ENCODE data around the gene PCK1. TPM values are rescaled to one million over a fixed set of nuclear protein-coding genes. Genes with fewer than 3 reads are reported as not detected.

PCK1 gene
- total and polyA plus RNA-seq, 4 donors, result 8.9 to 532 (median 314) TPM

DNA sequence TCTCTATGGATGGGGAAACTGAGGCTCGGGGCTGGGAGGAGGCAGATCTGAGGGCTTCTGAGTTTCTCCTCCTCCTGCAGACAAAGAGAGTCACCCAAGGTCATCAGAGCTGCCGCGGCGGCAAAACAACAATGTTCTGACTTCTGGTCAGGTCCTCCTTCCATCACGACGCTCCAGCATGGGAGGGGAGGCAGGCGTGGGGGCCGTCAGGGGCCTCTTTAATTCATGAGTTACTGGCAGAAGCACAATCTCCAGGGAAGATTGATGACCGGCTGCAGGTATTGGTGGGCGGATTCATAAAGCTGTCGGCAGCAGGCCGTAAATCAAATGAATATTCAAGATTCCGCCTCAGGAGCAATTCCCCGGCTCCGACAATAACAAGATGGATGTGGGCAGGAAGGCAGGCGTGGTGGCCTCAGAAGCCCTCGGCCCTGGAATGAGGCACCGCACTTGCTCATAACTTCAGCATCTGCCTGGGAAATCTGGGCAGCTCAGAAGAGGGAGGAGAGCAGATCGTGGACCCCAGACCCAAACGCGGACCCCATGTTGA, 19.1 kb downstream of the PCK1 start:
- TF ChIP-seq, protein P1, sequence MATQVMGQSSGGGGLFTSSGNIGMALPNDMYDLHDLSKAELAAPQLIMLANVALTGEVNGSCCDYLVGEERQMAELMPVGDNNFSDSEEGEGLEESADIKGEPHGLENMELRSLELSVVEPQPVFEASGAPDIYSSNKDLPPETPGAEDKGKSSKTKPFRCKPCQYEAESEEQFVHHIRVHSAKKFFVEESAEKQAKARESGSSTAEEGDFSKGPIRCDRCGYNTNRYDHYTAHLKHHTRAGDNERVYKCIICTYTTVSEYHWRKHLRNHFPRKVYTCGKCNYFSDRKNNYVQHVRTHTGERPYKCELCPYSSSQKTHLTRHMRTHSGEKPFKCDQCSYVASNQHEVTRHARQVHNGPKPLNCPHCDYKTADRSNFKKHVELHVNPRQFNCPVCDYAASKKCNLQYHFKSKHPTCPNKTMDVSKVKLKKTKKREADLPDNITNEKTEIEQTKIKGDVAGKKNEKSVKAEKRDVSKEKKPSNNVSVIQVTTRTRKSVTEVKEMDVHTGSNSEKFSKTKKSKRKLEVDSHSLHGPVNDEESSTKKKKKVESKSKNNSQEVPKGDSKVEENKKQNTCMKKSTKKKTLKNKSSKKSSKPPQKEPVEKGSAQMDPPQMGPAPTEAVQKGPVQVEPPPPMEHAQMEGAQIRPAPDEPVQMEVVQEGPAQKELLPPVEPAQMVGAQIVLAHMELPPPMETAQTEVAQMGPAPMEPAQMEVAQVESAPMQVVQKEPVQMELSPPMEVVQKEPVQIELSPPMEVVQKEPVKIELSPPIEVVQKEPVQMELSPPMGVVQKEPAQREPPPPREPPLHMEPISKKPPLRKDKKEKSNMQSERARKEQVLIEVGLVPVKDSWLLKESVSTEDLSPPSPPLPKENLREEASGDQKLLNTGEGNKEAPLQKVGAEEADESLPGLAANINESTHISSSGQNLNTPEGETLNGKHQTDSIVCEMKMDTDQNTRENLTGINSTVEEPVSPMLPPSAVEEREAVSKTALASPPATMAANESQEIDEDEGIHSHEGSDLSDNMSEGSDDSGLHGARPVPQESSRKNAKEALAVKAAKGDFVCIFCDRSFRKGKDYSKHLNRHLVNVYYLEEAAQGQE (IDR thresholded peaks at IDR 0.05), result no peak
- TF ChIP-seq JUND (IDR thresholded peaks at IDR 0.05), result no peak
- no peak for TF ChIP-seq NR2F2 (IDR thresholded peaks at IDR 0.05)
- TF ChIP-seq FOXA1 (IDR thresholded peaks at IDR 0.05), result no peak
- TF ChIP-seq FOXA2 (IDR thresholded peaks at IDR 0.05), result no peak
- TF ChIP-seq TAF1 (conservative IDR thresholded peaks at IDR 0.05), result no peak
- WGBS, result 63% methylated on average over 21 of the region's 21 CpGs
- no peak for DNase-seq (ENCODE audit: low spot score)
- no peaks in the 10 kb centered on the region for H3K9me3 ChIP-seq (ENCODE audit: control insufficient read depth in 4 of 4, low read length in 3 of 4)
- no peak overlapping the region for H3K27ac ChIP-seq (ENCODE audit: low read depth in 1 of 2, low read length in 2 of 2)
- H3K9ac ChIP-seq (ENCODE audit: low read depth in 1 of 2, low read length in 2 of 2), result no peak overlapping the region
- H3K4me3 ChIP-seq (ENCODE audit: low read depth in 1 of 3, low read length in 3 of 3), result no peak overlapping the region
- H3K27me3 ChIP-seq (ENCODE audit: control insufficient read depth in 4 of 4, insufficient read depth in 4 of 4, low read length in 3 of 4), result no peaks in the 10 kb centered on the region
- peaks cover 14 to 31% (median 17%) of the 10 kb centered on the region in 4 donors for H3K4me1 ChIP-seq (ENCODE audit: control insufficient read depth in 4 of 4, insufficient read depth in 4 of 4, low read length in 3 of 4)
- no peaks in the 10 kb centered on the region for H3K36me3 ChIP-seq (ENCODE audit: control insufficient read depth in 4 of 4, insufficient read depth in 3 of 4, low read depth in 1 of 4, low read length in 3 of 4)

DNA sequence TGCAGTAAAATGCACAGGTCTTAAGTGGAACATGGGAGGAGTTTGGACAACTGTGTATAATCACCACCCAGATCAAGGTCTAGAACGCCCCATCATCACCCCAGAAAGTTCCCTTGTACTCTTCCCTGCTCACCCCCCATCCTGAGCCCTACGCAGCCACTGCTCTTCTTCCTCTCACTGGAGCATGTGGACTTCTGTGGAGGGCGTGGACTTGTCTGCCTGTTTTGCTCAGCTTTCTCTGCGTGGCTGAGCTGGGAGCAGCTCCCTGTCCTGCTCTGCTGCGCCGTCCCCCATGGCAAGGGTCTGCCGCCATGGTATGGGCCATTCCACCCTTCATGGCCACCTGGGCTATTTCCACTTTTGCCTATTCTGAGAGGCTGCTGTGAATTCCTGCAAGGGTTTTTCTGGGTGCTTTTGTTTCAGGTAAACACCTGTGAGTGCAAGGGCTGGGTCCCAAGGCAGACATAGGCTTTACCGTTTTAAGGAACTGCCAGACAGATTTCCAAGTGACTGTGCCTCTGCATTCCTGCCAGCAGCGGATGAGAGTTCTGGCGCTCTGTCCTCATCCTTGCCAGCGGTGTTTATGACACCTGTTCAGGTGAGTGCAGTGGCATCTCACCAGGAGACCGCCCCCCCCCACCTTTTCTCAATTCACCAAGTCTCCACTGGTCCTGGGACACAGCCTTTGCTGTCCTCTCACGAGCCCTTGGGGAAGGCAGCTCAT, 19.7 kb downstream of the PCK1 start:
- Histone ChIP-seq H3K9me3 (ENCODE audit: control insufficient read depth in 4 of 4, low read length in 3 of 4) (no peaks in the 10 kb centered on the region), H3K4me3 (ENCODE audit: low read depth in 1 of 3, low read length in 3 of 3) (no peak overlapping the region), H3K36me3 (ENCODE audit: control insufficient read depth in 4 of 4, insufficient read depth in 3 of 4, low read depth in 1 of 4, low read length in 3 of 4) (no peaks in the 10 kb centered on the region), H3K27ac (ENCODE audit: low read depth in 1 of 2, low read length in 2 of 2) (peak overlapping the region in 1 of 2 donors; percentile 48), H3K27me3 (ENCODE audit: control insufficient read depth in 4 of 4, insufficient read depth in 4 of 4, low read length in 3 of 4) (no peaks in the 10 kb centered on the region), H3K4me1 (ENCODE audit: control insufficient read depth in 4 of 4, insufficient read depth in 4 of 4, low read length in 3 of 4) (peaks cover 14 to 38% (median 24%) of the 10 kb centered on the region in 4 donors), H3K9ac (ENCODE audit: low read depth in 1 of 2, low read length in 2 of 2) (no peak overlapping the region)
- TF ChIP-seq FOXA1 (IDR thresholded peaks at IDR 0.05), result no peak
- TF ChIP-seq, protein P2, sequence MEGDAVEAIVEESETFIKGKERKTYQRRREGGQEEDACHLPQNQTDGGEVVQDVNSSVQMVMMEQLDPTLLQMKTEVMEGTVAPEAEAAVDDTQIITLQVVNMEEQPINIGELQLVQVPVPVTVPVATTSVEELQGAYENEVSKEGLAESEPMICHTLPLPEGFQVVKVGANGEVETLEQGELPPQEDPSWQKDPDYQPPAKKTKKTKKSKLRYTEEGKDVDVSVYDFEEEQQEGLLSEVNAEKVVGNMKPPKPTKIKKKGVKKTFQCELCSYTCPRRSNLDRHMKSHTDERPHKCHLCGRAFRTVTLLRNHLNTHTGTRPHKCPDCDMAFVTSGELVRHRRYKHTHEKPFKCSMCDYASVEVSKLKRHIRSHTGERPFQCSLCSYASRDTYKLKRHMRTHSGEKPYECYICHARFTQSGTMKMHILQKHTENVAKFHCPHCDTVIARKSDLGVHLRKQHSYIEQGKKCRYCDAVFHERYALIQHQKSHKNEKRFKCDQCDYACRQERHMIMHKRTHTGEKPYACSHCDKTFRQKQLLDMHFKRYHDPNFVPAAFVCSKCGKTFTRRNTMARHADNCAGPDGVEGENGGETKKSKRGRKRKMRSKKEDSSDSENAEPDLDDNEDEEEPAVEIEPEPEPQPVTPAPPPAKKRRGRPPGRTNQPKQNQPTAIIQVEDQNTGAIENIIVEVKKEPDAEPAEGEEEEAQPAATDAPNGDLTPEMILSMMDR (IDR thresholded peaks at IDR 0.05; ENCODE audit: low read depth, low read length, missing input control), result no peak
- TF ChIP-seq HNF4A (conservative IDR thresholded peaks at IDR 0.05), result no peak
- TF ChIP-seq, protein P3, sequence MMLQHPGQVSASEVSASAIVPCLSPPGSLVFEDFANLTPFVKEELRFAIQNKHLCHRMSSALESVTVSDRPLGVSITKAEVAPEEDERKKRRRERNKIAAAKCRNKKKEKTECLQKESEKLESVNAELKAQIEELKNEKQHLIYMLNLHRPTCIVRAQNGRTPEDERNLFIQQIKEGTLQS (IDR thresholded peaks at IDR 0.05), result no peak
- TF ChIP-seq RAD21 (IDR thresholded peaks at IDR 0.05), result no peak
- TF ChIP-seq HNF4G (IDR thresholded peaks at IDR 0.05), result no peak
- WGBS, result 88% methylated on average over 13 of the region's 13 CpGs
- DNase-seq (ENCODE audit: low spot score), result no peak
